Measurements from ENCODE around the gene DGKZ.

DGKZ gene

DNA sequence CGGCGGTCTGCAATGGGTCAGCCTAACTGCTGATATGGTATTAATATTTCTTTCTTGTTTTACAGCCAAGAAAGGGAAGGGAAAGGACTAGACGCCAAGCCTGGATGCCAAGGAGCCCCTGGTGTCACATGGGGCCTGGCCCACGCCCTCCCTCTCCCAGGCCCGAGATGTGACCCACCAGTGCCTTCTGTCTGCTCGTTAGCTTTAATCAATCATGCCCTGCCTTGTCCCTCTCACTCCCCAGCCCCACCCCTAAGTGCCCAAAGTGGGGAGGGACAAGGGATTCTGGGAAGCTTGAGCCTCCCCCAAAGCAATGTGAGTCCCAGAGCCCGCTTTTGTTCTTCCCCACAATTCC, 36.1 kb downstream of the DGKZ start:
- no peak for DNase-seq

DNA sequence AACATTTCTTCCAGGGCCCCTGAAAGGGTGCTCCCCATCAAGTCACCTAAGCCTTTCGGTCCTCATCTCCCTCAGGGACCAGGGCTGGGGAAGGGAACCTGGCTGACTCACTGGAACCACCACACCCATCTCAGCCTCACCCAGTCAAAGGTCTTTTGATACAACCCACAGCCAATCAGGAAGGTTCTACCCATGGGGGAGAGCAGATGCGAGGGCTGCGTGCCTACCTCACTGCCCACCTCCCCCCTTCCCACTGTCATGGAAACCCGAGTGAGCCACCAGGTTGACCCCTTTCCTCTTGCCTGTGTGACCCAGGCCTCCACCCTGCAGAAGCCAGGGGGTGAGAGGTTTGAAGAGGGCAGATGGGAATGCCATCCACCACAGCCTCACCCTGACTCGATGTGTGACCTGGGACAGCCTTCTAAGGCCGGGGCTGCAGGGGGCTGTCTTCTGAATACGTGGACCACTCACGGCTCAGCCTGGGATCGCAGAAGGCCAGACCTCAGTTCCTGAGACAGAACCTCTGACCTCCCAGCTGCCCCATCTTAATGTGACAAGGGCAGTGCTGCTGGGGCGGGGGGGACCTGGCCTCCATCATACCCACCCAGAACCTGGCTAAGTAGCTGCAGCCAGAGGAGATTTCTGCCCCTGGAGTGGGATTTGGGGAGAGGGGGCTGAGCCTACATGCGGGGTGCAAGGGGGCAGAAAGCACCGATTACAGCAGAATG, 36.9 kb downstream of the DGKZ start:
- no peak for DNase-seq

- no peak for DNase-seq
Measured at GRCh38 chr11:46385169-46386004, 38.1 kb downstream of the DGKZ start.

GRCh38 chr11:46386005-46386578, 38.8 kb downstream of the DGKZ start:
- DNase-seq = no peak

DNA sequence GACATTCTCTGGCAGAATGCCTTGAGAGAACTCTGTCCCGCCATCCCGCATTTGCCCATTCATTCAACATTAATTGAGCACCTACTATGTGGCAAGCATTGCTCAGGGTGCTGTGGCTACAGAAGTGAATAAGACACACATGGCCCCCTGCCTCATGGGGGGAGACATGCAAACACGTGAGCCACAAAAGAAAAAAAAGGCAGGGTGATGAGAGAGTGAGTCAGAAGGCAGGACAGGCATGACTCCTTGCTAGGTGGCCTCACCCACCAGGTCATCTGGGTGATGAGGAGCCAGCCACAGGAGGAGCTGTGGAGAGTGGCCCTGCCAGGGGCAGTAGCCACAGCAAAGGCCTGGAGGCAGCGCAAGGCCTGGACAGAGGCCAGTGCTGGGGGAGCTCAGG, 39.4 kb downstream of the DGKZ start:
- no peak for DNase-seq

- no peak for DNase-seq
Measured at GRCh38 chr11:46387456-46387855, 40.2 kb downstream of the DGKZ start.

DNA sequence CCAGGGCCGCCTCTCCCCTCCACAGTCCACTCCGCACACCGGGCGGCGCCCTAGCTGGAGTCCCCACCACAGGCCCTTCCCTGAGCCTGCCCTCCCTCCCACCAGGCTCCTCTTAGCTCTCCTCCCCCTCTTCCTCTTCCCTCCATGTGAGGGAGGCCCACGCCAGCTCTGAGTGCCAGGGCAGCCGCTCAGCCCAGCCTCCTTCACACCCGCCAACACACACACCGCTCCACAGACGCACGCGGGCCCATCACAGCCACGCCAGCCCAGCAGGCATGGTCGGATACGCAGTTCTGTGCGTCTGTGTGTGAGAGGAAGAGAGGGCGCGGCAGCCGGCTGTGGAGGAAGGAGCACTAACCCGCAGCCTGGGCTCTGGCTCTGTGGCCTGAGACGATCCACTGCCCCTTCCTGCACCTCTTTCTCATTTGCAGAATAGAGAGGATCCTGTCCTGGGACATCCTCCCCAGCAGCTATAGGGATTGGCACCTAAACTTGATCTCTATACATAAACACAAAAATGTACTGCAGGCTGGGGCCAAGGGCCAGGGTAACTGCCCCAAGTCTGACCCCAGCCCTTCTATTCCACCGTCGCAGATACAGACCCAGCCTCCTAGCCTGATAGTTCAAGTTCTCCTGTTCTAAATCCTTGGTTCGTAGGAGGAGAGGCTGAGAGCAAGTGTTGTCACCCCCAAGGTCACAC, 40.8 kb downstream of the DGKZ start:
- DNase-seq = no peak

DNA sequence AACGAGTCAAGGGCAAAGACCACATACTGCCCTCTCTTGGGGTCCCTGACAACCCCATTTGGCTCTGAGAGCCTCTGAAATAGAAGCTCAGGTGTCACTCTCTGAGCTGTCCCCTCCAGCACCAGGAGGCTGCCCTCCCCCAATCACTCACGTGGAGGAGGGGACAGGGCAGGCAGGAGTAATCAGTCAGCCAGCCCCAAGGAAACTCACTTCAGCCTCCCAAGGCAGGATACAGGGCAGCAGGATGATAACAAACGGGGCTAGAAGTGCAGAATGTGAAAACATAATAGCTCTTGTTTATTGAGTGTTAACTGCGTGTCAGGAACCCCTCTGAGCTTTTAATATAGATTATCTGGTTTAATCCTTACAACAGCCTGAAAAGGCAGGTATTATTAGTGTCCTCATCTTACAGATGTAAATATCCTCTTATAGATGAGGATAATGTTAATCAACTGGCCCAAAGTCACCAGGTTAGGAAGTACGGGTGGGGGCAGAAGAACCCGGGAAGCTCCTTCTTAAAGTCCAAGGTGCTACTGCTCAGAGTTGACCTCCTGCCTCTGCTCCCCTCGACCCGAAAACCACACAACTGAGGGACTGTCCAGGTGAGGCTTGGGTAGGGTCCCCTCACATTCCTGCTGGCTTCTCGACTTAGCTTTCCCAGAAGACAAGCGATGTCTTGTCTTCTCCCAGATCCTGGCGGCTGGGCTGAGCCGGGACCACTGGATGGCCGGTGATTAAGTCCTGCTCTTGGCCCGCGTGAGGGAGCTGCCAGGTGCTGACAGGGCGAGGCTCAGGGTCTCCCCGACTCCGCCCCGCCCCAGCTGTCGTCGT, 41.6 kb downstream of the DGKZ start:
- no peak for DNase-seq

DNA sequence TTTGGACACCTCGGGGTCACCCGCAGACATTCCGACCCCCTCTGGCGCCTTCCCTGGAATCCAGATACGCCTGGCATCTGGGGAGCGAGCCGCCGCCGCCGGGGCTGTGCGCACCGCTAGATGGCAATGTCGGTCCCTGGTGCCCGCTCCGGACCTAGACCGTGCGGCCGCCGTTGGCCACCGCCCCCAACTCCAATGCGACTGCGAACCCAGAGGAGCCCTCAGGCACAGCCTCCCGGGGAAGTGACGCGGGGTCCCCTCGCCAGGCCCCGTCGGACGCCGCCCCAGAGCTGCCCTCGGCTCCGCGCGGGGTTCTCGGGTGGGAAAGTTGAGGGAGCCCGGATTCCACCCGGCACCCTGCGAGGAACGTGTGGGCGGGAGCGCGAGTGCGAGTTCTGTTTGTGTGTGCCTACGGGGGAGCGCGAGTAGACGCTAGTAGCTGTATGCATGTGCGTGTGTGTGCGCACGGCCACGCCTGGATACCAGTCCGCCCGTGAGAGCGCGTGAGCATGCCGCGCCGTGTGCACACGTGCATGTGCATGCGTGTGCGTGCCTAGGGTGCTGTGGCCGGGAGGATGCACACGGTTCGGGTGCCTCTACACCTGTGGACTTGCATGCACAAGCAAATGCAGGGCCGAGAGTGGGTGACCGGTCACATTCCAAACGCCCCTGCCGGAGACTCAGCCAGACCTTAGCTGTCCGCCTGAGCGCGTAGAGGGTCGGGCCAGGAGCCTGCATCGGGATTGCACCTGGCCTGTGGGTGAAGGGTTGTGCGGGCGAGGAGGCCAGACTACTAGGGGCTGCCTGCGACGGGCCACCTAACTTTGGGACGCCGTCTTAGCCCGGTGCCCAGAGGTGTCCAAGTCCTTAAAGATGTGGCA, 42.4 kb downstream of the DGKZ start:
- DNase-seq = no peak

- no peak for DNase-seq
Measured at GRCh38 chr11:46390331-46391171, 43.3 kb downstream of the DGKZ start.

DNA sequence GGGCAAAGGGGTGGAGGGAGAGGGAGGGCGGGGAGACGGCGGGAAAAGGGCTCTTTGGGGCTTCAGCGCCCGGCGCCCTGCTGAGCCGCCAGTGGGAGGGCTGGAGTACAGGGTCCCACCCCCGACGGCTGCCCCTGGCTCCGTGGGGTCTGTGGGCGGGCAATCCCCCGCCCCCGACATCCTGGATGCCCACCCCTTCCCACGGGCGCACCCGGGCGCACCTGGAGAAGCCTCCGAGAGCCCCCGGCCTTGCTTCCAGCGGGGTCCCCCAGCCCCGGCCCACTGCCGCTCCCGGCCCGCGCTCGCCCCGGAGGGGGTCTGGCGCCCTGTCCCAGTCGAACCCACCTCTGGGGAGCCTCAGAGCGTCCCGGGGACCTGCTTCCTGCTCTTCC, 43.9 kb downstream of the DGKZ start:
- DNase-seq = no peak

- DNase-seq = no peak
Measured at GRCh38 chr11:46391578-46392420, 44.5 kb downstream of the DGKZ start, which contains the start of gene CHRM4. Gene CHRM4, minus strand, starts transcription at chr11:46391776. Its CDS starts 5,219 bp downstream, at chr11:46386557.

DNA sequence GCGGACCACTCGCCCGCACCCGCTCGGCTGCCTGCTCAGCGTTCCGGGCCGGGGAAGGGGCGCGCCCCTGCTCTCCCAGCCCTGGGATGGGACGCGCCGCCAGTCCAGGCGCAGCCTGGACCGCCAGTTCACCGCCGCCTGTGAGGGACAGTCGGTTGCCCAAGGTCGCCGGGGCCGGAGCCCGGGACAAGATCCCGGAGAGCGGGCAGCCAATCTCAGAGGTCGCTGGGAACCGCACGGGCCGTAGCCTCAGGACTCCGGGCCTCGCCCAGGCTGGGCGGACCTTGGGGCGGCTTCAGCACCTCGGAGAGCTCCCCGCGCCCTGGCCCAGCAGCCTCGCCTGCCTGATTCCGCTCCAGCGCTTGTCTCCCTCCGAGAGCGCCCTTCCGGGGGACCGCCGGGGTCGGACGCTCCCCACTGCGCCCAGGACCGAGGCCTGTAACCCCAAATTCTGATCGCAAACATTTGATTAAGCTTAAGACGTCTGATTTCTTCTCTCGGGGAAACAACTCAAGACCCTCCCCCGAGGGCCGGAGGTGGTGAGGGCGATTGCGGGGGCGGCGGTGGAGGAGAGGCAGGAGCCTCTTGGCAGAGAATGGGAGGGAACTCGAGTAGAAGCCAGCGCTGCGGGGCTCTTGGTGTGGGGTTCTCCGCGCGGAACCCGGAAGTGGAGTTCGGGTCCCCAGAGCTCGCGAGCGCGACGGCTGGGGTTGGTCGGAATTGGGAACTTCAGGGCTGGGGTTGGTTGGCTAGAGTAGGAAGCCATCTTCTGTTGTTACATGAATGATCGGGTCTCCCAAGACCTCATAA, 45.4 kb downstream of the DGKZ start:
- no peak for DNase-seq

DNA sequence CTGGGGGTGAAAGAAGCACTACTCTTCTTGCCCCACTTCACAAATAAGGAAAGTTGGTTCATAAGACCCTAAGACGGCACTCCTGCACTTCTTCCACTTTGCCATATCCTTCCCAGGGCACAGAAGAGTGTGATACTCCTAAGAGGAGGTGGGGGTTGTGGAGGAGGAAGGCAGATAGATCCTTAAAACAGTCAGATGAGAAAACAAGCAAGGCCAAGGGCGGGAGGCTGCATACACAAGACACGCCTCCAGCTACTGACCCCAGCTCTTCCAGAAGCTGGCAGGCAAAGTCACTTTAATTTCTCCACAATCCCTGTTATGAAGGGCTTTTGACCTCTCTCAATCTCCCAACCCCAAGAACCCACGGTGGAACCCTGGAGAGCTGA, 46.0 kb downstream of the DGKZ start:
- DNase-seq = no peak

- DNase-seq = no peak
Measured at GRCh38 chr11:46393759-46394158, 46.5 kb downstream of the DGKZ start.

GRCh38 chr11:46397526-46397925, 50.3 kb downstream of the DGKZ start:
- DNase-seq = no peak

- DNase-seq = no peak
Measured at GRCh38 chr11:46402957-46403902, 56.0 kb downstream of the DGKZ start.

All from NK-92 treated with Interleukin-12 subunit alpha and Interleukin-12 subunit beta, amount 100 ng/mL, for 24 hours (cell line).